Esophagus muscularis mucosa (tissue), 4 donors: ENCODE data around the gene SH3PXD2B. TPM values are rescaled to one million over a fixed set of nuclear protein-coding genes. Genes with fewer than 3 reads are reported as not detected.
A peak's percentile ranks its signal among the peaks of the same experiment; 100 is the strongest.

Experiments
- DNase-seq: peaks from one replicate; pipeline ENCODE4 v3.0.0-alpha.2; 2017; ENCODE audit errors: extremely low spot score
- H3K27ac ChIP-seq, 4 donors: fragments of 200-600 bp; sonication (generic); replicated peaks in 1 of 4; 1 replicate in 3 of 4; 2 replicates in 1 of 4; pipeline ENCODE4 v1.5.1; 2016 to 2019; ENCODE audit warnings: mild to moderate bottlenecking in 1 of 4
- H3K27me3 ChIP-seq, 4 donors: fragments of 200-600 bp; sonication (generic); one replicate each; pipeline versions ENCODE4 v1.5.1 to v1.6.0; 2016 to 2019
- H3K36me3 ChIP-seq, 4 donors: fragments of 200-600 bp; sonication (generic); one replicate each; pipeline ENCODE4 v1.5.1; 2016 to 2019
- H3K4me1 ChIP-seq, 4 donors: fragments of 200-600 bp; sonication (generic); one replicate each; pipeline ENCODE4 v1.5.1; 2016 to 2019
- H3K4me3 ChIP-seq, 4 donors: fragments of 200-600 bp; sonication (generic); 1 replicate in 2 of 4; 2 replicates in 2 of 4; pipeline ENCODE4 v1.5.1; 2016 to 2019; ENCODE audit warnings: mild to moderate bottlenecking in 4 of 4, moderate library complexity in 1 of 4
- H3K9me3 ChIP-seq, 4 donors: fragments of 200-600 bp; sonication (generic); 1 replicate in 3 of 4; 2 replicates in 1 of 4; pipeline ENCODE4 v1.5.1; 2016 to 2019
- CTCF ChIP-seq, 3 experiments: fragments of 200-600 bp in 2 of 3; fragments of 450-650 bp in 1 of 3; sonication (generic) in 2 of 3; IDR thresholded peaks; one replicate each; pipeline ENCODE4 v1.5.1; 2017 to 2019; ENCODE audit warnings: antibody characterized with exemption in 3 of 3, mild to moderate bottlenecking in 2 of 3, moderate library complexity in 1 of 3
- EP300 ChIP-seq: sonication (generic); formaldehyde crosslinking; IDR thresholded peaks from one replicate; pipeline ENCODE4 v1.6.1; 2017; ENCODE audit warnings: antibody characterized with exemption
- POLR2A ChIP-seq: fragments of 450-650 bp; IDR thresholded peaks from one replicate; pipeline ENCODE4 v1.6.1; 2017; ENCODE audit warnings: antibody characterized with exemption, moderate library complexity, mild to moderate bottlenecking, low read depth
- POLR2AphosphoS5 ChIP-seq, 2 donors: sonication (generic); formaldehyde crosslinking; IDR thresholded peaks; one replicate each; pipeline ENCODE4 v1.6.1; 2017; ENCODE audit warnings: antibody characterized with exemption in 2 of 2
- WGBS: methylation state at CpG from one replicate; pipeline ENCODE4 v1.1.5; 2018; 5-methylcytosine and 5-hydroxymethylcytosine counted together
- intact Hi-C: fragments of 100-400 bp; cut with DNase I; formaldehyde crosslinking; loops from one replicate; pipeline ENCODE4 v1.15.1; 2023
- total RNA-seq, 4 donors: library from RNA; depleted of rRNA; stranded (reverse); fragments of >200 nt; gene quantifications; one replicate each; pipeline versions ENCODE4 v1.1.0 to v1.2.1, GENCODE V29; 2016

Gene SH3PXD2B
- total RNA-seq, 4 donors from 2014 or later: 41.5 to 66.5 (median 49.2) TPM

- TF ChIP-seq POLR2AphosphoS5 (IDR thresholded peaks at IDR 0.05): no peak
- no peak for TF ChIP-seq POLR2A
- TF ChIP-seq EP300: no peak
- no peak for TF ChIP-seq CTCF (IDR thresholded peaks at IDR 0.05)
- Histone ChIP-seq H3K4me3 (no peak overlapping the region), H3K9me3 (no peaks in the 10 kb centered on the region), H3K36me3 (peaks cover 0 to 5% (median 0%) of the 10 kb centered on the region in 4 donors), H3K4me1 (peaks cover 31 to 91% (median 77%) of the 10 kb centered on the region in 4 donors), H3K27me3 (no peaks in the 10 kb centered on the region), H3K27ac (peak overlapping the region in 2 of 4 donors; percentile 7 to 20)
- DNase-seq: no peak
- intact Hi-C loops: no loop called here
- 97% methylated on average over 3 of the region's 3 CpGs for WGBS
These were observed 21.3 kb downstream of the SH3PXD2B start for GRCh38 chr5:172433071-172433470.

- Histone ChIP-seq H3K27me3 (no peaks in the 10 kb centered on the region), H3K27ac (peak overlapping the region; percentile 86 to 92 (median 87)), H3K9me3 (no peaks in the 10 kb centered on the region), H3K4me3 (no peak overlapping the region), H3K4me1 (peaks cover 30 to 91% (median 77%) of the 10 kb centered on the region in 4 donors), H3K36me3 (peaks cover 0 to 5% (median 0%) of the 10 kb centered on the region in 4 donors)
- intact Hi-C loops: no loop called here
- no peak for TF ChIP-seq POLR2A
- no peak for TF ChIP-seq CTCF (IDR thresholded peaks at IDR 0.05)
- TF ChIP-seq POLR2AphosphoS5 (IDR thresholded peaks at IDR 0.05): no peak
- TF ChIP-seq EP300: no peak
- no peak for DNase-seq
- 93% methylated on average over 2 of the region's 2 CpGs for WGBS
These were observed 24.0 kb downstream of the SH3PXD2B start for GRCh38 chr5:172430354-172430753.

DNA sequence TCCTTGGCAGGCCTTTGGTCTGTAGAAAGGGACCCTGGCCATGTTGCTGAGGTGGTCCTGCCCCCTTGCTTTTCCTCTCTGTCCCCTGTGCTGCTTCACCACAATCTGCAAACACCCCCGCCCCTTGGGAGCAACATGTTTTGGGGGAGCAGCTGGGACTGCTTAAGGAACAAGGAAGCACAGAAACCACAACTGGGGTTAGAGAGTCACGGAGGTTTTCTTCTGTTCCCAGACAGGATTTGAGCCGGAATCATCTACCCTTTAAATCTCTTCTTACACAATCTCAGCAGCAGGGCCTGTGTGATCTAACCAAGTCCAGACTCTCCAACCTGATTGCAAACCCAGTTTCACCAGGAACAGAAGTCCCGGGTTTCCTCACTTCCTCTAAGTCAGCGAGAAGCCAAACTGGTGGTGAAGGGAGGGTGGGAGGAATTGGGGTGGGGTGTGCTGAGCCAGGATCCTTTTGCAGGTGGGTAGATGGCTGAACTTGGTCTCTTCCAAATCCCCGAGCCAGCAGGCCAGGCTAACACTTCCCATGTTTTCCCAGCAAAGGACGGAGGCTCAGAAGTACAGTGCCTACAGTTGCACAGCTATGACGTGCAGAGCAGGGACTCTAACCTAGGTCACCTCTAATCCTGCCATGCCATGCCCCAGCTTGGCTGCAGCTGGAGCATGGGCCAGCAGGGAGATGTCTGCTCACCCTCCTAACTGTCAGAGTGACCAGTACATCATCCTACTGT lies 25.0 kb downstream of the SH3PXD2B start:
- Histone ChIP-seq H3K27ac (peak overlapping the region; percentile 86 to 92 (median 87)), H3K4me1 (peaks cover 34 to 91% (median 82%) of the 10 kb centered on the region in 4 donors), H3K9me3 (no peaks in the 10 kb centered on the region), H3K4me3 (no peak overlapping the region), H3K36me3 (peaks cover 0 to 5% (median 0%) of the 10 kb centered on the region in 4 donors), H3K27me3 (no peaks in the 10 kb centered on the region)
- intact Hi-C loops: no loop called here
- no peak for DNase-seq
- 62% methylated on average over 7 of the region's 8 CpGs for WGBS
- TF ChIP-seq EP300 (no peak), POLR2A (no peak), POLR2AphosphoS5 (IDR thresholded peaks at IDR 0.05) (peak; percentile 42), CTCF (IDR thresholded peaks at IDR 0.05) (no peak)

DNA sequence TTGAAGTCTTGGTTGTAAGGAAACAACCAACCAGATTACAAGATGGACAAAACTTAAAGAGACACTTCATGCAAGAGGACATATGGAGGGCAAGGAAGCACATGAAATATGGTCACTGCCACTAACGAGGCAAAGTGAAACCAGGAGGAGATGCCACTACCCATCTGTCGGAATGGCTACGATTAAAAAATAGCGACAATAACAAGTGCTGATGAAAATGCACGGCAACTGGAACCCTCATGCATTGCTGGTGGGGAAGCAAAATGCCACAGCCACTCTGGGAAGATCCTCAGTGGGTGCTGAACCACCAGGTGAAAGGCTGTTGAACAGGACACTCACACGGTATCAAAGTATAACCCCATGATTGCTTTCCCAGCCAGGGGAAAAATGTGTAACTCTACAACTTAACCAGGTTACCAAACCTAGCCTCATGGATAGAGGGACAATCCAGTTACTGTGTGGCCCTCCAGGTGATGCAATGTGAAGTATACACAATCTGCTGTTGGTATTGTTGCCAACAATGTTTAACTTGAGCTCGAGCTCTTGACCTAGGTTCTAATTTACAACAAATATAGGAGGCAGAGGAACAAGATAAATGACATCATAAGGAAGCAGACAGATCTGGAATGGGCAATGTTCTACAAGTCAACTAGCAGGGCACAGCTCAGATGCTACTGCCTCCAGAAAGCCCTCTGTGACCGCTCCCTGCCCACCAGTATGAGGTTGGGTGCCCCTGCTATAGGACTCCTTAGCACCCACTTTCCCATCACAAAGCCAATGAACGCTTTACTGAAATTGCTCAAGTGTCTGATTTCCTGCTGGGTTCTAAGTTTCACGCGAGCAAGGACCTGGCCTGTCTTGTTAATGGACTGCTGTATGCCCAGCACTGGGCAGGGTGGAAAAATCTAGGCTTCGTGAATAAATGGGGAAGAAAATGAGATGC lies 25.8 kb downstream of the SH3PXD2B start:
- H3K36me3 ChIP-seq: peaks cover 0 to 5% (median 0%) of the 10 kb centered on the region in 4 donors
- 77% methylated on average over 12 of the region's 12 CpGs for WGBS
- intact Hi-C loops: no loop called here
- peak overlapping the region; percentile 86 to 92 (median 87) for H3K27ac ChIP-seq
- no peak overlapping the region for H3K4me3 ChIP-seq
- no peaks in the 10 kb centered on the region for H3K27me3 ChIP-seq
- no peak for DNase-seq
- H3K9me3 ChIP-seq: no peaks in the 10 kb centered on the region
- H3K4me1 ChIP-seq: peaks cover 34 to 91% (median 89%) of the 10 kb centered on the region in 4 donors
- TF ChIP-seq POLR2AphosphoS5 (IDR thresholded peaks at IDR 0.05) (no peak), EP300 (no peak)

- DNase-seq: no peak
- intact Hi-C loops: no loop called here
- Histone ChIP-seq H3K27me3 (no peaks in the 10 kb centered on the region), H3K9me3 (no peaks in the 10 kb centered on the region), H3K36me3 (peaks cover 0 to 9% (median 0%) of the 10 kb centered on the region in 4 donors), H3K27ac (peak overlapping the region; percentile 86 to 92 (median 87)), H3K4me3 (no peak overlapping the region), H3K4me1 (peaks cover 34 to 100% (median 99%) of the 10 kb centered on the region in 4 donors)
- no peak for TF ChIP-seq POLR2AphosphoS5 (IDR thresholded peaks at IDR 0.05)
- no peak for TF ChIP-seq POLR2A
- no peak for TF ChIP-seq CTCF (IDR thresholded peaks at IDR 0.05)
- TF ChIP-seq EP300: no peak
- WGBS: 93% methylated on average over 5 of the region's 5 CpGs
These were observed 27.1 kb downstream of the SH3PXD2B start for GRCh38 chr5:172427202-172427601.
